ENCODE measurements around the gene CDT1.

The CDT1 gene

GRCh38 chr16:88775825-88776224 is 27.8 kb upstream of the CDT1 start:
- H3K4me1 ChIP-seq (ENCODE audit: control insufficient read depth in 2 of 2, insufficient read depth in 2 of 2, low read length in 2 of 2): peaks cover 28 to 32% of the 10 kb centered on the region in 2 donors
- H3K27me3 ChIP-seq (ENCODE audit: control insufficient read depth in 2 of 2, insufficient read depth in 2 of 2, low read length in 2 of 2): no peaks in the 10 kb centered on the region
- H3K4me3 ChIP-seq (ENCODE audit: low read length in 2 of 2): no peak overlapping the region
- no peaks in the 10 kb centered on the region for H3K36me3 ChIP-seq (ENCODE audit: control insufficient read depth in 2 of 2, insufficient read depth in 2 of 2, low read length in 2 of 2)
- no peak overlapping the region for H3K9ac ChIP-seq (ENCODE audit: low read depth in 1 of 2, low read length in 2 of 2)
- H3K9me3 ChIP-seq (ENCODE audit: control insufficient read depth in 2 of 2, low read length in 2 of 2): no peaks in the 10 kb centered on the region
- no peak overlapping the region for H3K27ac ChIP-seq (ENCODE audit: low read depth in 2 of 2, low read length in 2 of 2)

- Histone ChIP-seq H3K4me3 (ENCODE audit: low read length in 2 of 2) (no peak overlapping the region), H3K9me3 (ENCODE audit: control insufficient read depth in 2 of 2, low read length in 2 of 2) (no peaks in the 10 kb centered on the region)
These were observed 25.9 kb upstream of the CDT1 start for GRCh38 chr16:88777471-88778270.

GRCh38 chr16:88778271-88778525 is 25.4 kb upstream of the CDT1 start:
- Histone ChIP-seq H3K36me3 (ENCODE audit: control insufficient read depth in 2 of 2, insufficient read depth in 2 of 2, low read length in 2 of 2) (no peaks in the 10 kb centered on the region), H3K4me3 (ENCODE audit: low read length in 2 of 2) (no peak overlapping the region), H3K4me1 (ENCODE audit: control insufficient read depth in 2 of 2, insufficient read depth in 2 of 2, low read length in 2 of 2) (peaks cover 31 to 40% of the 10 kb centered on the region in 2 donors), H3K9me3 (ENCODE audit: control insufficient read depth in 2 of 2, low read length in 2 of 2) (no peaks in the 10 kb centered on the region), H3K27me3 (ENCODE audit: control insufficient read depth in 2 of 2, insufficient read depth in 2 of 2, low read length in 2 of 2) (no peaks in the 10 kb centered on the region), H3K27ac (ENCODE audit: low read depth in 2 of 2, low read length in 2 of 2) (no peak overlapping the region), H3K9ac (ENCODE audit: low read depth in 1 of 2, low read length in 2 of 2) (no peak overlapping the region)

More at GRCh38 chr16:88777471-88778270, 25.9 kb upstream of the CDT1 start:
- Histone ChIP-seq H3K27me3 (ENCODE audit: control insufficient read depth in 2 of 2, insufficient read depth in 2 of 2, low read length in 2 of 2) (no peaks in the 10 kb centered on the region), H3K27ac (ENCODE audit: low read depth in 2 of 2, low read length in 2 of 2) (peak overlapping the region in 1 of 2 donors; percentile 16), H3K36me3 (ENCODE audit: control insufficient read depth in 2 of 2, insufficient read depth in 2 of 2, low read length in 2 of 2) (no peaks in the 10 kb centered on the region), H3K4me1 (ENCODE audit: control insufficient read depth in 2 of 2, insufficient read depth in 2 of 2, low read length in 2 of 2) (peaks cover 31 to 40% of the 10 kb centered on the region in 2 donors), H3K9ac (ENCODE audit: low read depth in 1 of 2, low read length in 2 of 2) (no peak overlapping the region)

GRCh38 chr16:88778541-88779065 is 25.0 kb upstream of the CDT1 start:
- Histone ChIP-seq H3K27me3 (ENCODE audit: control insufficient read depth in 2 of 2, insufficient read depth in 2 of 2, low read length in 2 of 2) (no peaks in the 10 kb centered on the region), H3K36me3 (ENCODE audit: control insufficient read depth in 2 of 2, insufficient read depth in 2 of 2, low read length in 2 of 2) (no peaks in the 10 kb centered on the region), H3K9me3 (ENCODE audit: control insufficient read depth in 2 of 2, low read length in 2 of 2) (no peaks in the 10 kb centered on the region), H3K27ac (ENCODE audit: low read depth in 2 of 2, low read length in 2 of 2) (no peak overlapping the region), H3K4me1 (ENCODE audit: control insufficient read depth in 2 of 2, insufficient read depth in 2 of 2, low read length in 2 of 2) (peaks cover 33 to 42% of the 10 kb centered on the region in 2 donors), H3K9ac (ENCODE audit: low read depth in 1 of 2, low read length in 2 of 2) (no peak overlapping the region), H3K4me3 (ENCODE audit: low read length in 2 of 2) (no peak overlapping the region)

- Histone ChIP-seq H3K9ac (ENCODE audit: low read depth in 1 of 2, low read length in 2 of 2) (no peak overlapping the region), H3K9me3 (ENCODE audit: control insufficient read depth in 2 of 2, low read length in 2 of 2) (no peaks in the 10 kb centered on the region), H3K4me3 (ENCODE audit: low read length in 2 of 2) (no peak overlapping the region), H3K36me3 (ENCODE audit: control insufficient read depth in 2 of 2, insufficient read depth in 2 of 2, low read length in 2 of 2) (no peaks in the 10 kb centered on the region), H3K4me1 (ENCODE audit: control insufficient read depth in 2 of 2, insufficient read depth in 2 of 2, low read length in 2 of 2) (peaks cover 32 to 41% of the 10 kb centered on the region in 2 donors), H3K27me3 (ENCODE audit: control insufficient read depth in 2 of 2, insufficient read depth in 2 of 2, low read length in 2 of 2) (no peaks in the 10 kb centered on the region), H3K27ac (ENCODE audit: low read depth in 2 of 2, low read length in 2 of 2) (peak overlapping the region; percentile 7 to 80)
These were observed 24.0 kb upstream of the CDT1 start for GRCh38 chr16:88779406-88780141.

- Histone ChIP-seq H3K27ac (ENCODE audit: low read depth in 2 of 2, low read length in 2 of 2) (peak overlapping the region; percentile 7 to 80), H3K27me3 (ENCODE audit: control insufficient read depth in 2 of 2, insufficient read depth in 2 of 2, low read length in 2 of 2) (no peaks in the 10 kb centered on the region), H3K36me3 (ENCODE audit: control insufficient read depth in 2 of 2, insufficient read depth in 2 of 2, low read length in 2 of 2) (no peaks in the 10 kb centered on the region), H3K9ac (ENCODE audit: low read depth in 1 of 2, low read length in 2 of 2) (peak overlapping the region in 1 of 2 donors; percentile 43), H3K9me3 (ENCODE audit: control insufficient read depth in 2 of 2, low read length in 2 of 2) (no peaks in the 10 kb centered on the region), H3K4me1 (ENCODE audit: control insufficient read depth in 2 of 2, insufficient read depth in 2 of 2, low read length in 2 of 2) (peaks cover 32 to 41% of the 10 kb centered on the region in 2 donors), H3K4me3 (ENCODE audit: low read length in 2 of 2) (peak overlapping the region in 1 of 2 donors; percentile 56)
These were observed 23.2 kb upstream of the CDT1 start for GRCh38 chr16:88780142-88781062.

GRCh38 chr16:88781140-88782077 is 22.2 kb upstream of the CDT1 start:
- H3K9ac ChIP-seq (ENCODE audit: low read depth in 1 of 2, low read length in 2 of 2): peak overlapping the region in 1 of 2 donors; percentile 43
- no peaks in the 10 kb centered on the region for H3K27me3 ChIP-seq (ENCODE audit: control insufficient read depth in 2 of 2, insufficient read depth in 2 of 2, low read length in 2 of 2)
- no peaks in the 10 kb centered on the region for H3K9me3 ChIP-seq (ENCODE audit: control insufficient read depth in 2 of 2, low read length in 2 of 2)
- H3K4me1 ChIP-seq (ENCODE audit: control insufficient read depth in 2 of 2, insufficient read depth in 2 of 2, low read length in 2 of 2): peaks cover 32 to 45% of the 10 kb centered on the region in 2 donors
- no peaks in the 10 kb centered on the region for H3K36me3 ChIP-seq (ENCODE audit: control insufficient read depth in 2 of 2, insufficient read depth in 2 of 2, low read length in 2 of 2)
- H3K4me3 ChIP-seq (ENCODE audit: low read length in 2 of 2): peak overlapping the region in 1 of 2 donors; percentile 56
- H3K27ac ChIP-seq (ENCODE audit: low read depth in 2 of 2, low read length in 2 of 2): peak overlapping the region; percentile 7 to 80

- Histone ChIP-seq H3K9me3 (ENCODE audit: control insufficient read depth in 2 of 2, low read length in 2 of 2) (no peaks in the 10 kb centered on the region), H3K27ac (ENCODE audit: low read depth in 2 of 2, low read length in 2 of 2) (peak overlapping the region; percentile 50 to 80), H3K4me1 (ENCODE audit: control insufficient read depth in 2 of 2, insufficient read depth in 2 of 2, low read length in 2 of 2) (peaks cover 32 to 45% of the 10 kb centered on the region in 2 donors), H3K9ac (ENCODE audit: low read depth in 1 of 2, low read length in 2 of 2) (no peak overlapping the region), H3K36me3 (ENCODE audit: control insufficient read depth in 2 of 2, insufficient read depth in 2 of 2, low read length in 2 of 2) (no peaks in the 10 kb centered on the region), H3K4me3 (ENCODE audit: low read length in 2 of 2) (peak overlapping the region in 1 of 2 donors; percentile 64), H3K27me3 (ENCODE audit: control insufficient read depth in 2 of 2, insufficient read depth in 2 of 2, low read length in 2 of 2) (no peaks in the 10 kb centered on the region)
These were observed 20.9 kb upstream of the CDT1 start for GRCh38 chr16:88782454-88783390.

Data from mucosa of rectum (tissue), 2 donors.